ENCODE data around the gene RAD51B.

GRCh38 chr14:68578597-68578996 lies 759.0 kb downstream of the RAD51B start:
- TF ChIP-seq POLR2A (IDR thresholded peaks at IDR 0.05; ENCODE audit: low read depth, low read length) (no peak), POLR2AphosphoS5 (IDR thresholded peaks at IDR 0.05; ENCODE audit: low read depth, low read length) (no peak), POU2F2 (IDR thresholded peaks at IDR 0.05; ENCODE audit: low read depth, low read length) (no peak), TAF1 (IDR thresholded peaks at IDR 0.05; ENCODE audit: low read depth, low read length) (no peak), SPI1 (IDR thresholded peaks at IDR 0.05; ENCODE audit: low read depth, low read length) (no peak)

Measured in GM12891 (cell line).